ENCODE measurements around the gene ST6GALNAC3. TPM values are rescaled to one million over a fixed set of nuclear protein-coding genes. Genes with fewer than 3 reads are reported as not detected.
"Not testable (repeated sequence)": the region's sequence is repeated elsewhere in the genome, so short reads cannot be mapped to it uniquely, and the experiment has no call there.

The ST6GALNAC3 gene
- total and polyA plus RNA-seq, 4 donors: 0.50 to 20.2 (median 5.9) TPM

DNA sequence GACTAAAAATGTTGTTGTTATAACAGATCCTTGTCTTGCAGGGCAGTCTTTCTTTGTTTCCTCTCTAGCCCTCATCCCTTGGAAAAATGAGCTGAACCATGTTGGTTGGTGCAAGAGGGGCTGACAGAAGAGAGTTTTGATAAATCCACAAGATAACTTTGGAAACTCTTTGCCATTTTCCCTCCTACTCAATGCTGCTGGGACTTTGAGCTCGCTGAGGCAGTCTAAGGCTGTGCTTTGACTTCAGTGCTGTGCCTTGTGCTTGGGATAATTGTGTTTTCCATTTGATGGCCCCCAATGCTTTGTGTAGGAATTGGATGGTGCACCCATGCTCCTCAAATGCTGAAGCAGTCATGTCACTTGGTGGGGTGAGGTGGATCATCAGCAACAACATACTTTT, 31.7 kb downstream of the ST6GALNAC3 start:
- Histone ChIP-seq H3K9me3 (ENCODE audit: control insufficient read depth, low read length) (no peaks in the 10 kb centered on the region), H3K27ac (ENCODE audit: low read depth in 1 of 2, low read length in 2 of 2) (no peak overlapping the region), H3K4me3 (ENCODE audit: low read length in 2 of 2) (no peak overlapping the region), H3K36me3 (ENCODE audit: control insufficient read depth in 1 of 2, insufficient read depth in 2 of 2, low read length in 1 of 2) (no peaks in the 10 kb centered on the region), H3K27me3 (ENCODE audit: control insufficient read depth in 1 of 2, insufficient read depth in 2 of 2, low read length in 1 of 2) (no peaks in the 10 kb centered on the region), H3K4me1 (ENCODE audit: control insufficient read depth in 1 of 2, insufficient read depth in 2 of 2, low read length in 2 of 2) (no peaks in the 10 kb centered on the region)
- WGBS, 2 donors: 92 to 100% methylated on average over 1 of the region's 1 CpG
- ATAC-seq (ENCODE audit: low FRiP score) (no peak), DNase-seq (no peak)
- intact Hi-C loops (cut with DNase I): no loop called here

DNA sequence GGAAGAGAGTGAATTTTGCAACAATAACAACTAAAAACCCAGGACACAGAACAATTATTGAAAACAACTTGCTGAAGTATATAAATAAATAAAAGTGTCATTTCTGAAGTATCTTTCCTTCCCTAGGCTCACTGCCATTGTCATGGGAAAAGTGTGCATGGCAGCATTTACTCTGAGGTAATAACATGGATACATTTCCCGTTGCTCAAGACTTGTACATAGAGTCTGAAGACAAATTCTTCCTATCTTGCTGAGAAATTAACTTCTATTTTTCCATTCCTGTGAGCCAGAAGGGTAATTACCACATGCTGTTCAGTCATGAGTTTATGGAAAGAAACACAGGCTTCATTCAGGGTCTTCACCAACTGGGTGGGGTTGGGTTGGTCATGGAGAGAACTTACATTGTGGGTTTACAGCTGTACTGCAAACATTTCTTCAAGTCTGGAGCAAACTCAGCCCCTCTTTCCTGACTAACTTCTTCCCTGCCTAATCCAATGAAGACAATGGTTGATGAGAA, 32.2 kb downstream of the ST6GALNAC3 start:
- Histone ChIP-seq H3K27ac (ENCODE audit: low read depth in 1 of 2, low read length in 2 of 2) (no peak overlapping the region), H3K4me3 (ENCODE audit: low read length in 2 of 2) (no peak overlapping the region), H3K4me1 (ENCODE audit: control insufficient read depth in 1 of 2, insufficient read depth in 2 of 2, low read length in 2 of 2) (no peaks in the 10 kb centered on the region), H3K27me3 (ENCODE audit: control insufficient read depth in 1 of 2, insufficient read depth in 2 of 2, low read length in 1 of 2) (no peaks in the 10 kb centered on the region), H3K9me3 (ENCODE audit: control insufficient read depth, low read length) (no peaks in the 10 kb centered on the region), H3K36me3 (ENCODE audit: control insufficient read depth in 1 of 2, insufficient read depth in 2 of 2, low read length in 1 of 2) (no peaks in the 10 kb centered on the region)
- DNase-seq (no peak), ATAC-seq (ENCODE audit: low FRiP score) (no peak)
- intact Hi-C loops (cut with DNase I): no loop called here
- WGBS, 2 donors: 82 to 88% methylated on average over 1 of the region's 1 CpG

DNA sequence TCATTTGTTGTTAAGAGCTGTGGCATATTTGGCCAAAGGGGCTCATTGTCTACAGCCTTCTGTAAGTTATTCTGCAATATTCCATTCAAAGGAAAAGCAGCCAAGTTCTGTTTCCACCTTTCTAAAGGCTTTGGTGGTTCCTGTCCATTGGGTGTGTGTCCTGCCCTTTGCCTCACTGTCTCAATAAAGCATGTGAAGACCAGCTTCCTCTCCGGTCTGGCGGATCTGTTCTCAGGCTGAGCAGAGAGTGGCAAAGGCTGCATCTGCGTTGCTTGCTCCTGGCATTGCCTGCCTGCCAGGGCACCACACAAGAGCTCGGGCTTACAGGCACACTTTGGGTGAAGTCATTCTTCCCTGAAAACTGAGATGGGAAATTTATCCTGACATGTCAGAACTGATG, 34.9 kb downstream of the ST6GALNAC3 start:
- 95 to 99% methylated on average over 4 of the region's 4 CpGs for WGBS, 2 donors
- no peaks in the 10 kb centered on the region for H3K9me3 ChIP-seq (ENCODE audit: control insufficient read depth, low read length)
- H3K4me3 ChIP-seq (ENCODE audit: low read length in 2 of 2): no peak overlapping the region
- ATAC-seq (ENCODE audit: low FRiP score) (no peak), DNase-seq (no peak)
- H3K27ac ChIP-seq (ENCODE audit: low read depth in 1 of 2, low read length in 2 of 2): no peak overlapping the region
- no peaks in the 10 kb centered on the region for H3K27me3 ChIP-seq (ENCODE audit: control insufficient read depth in 1 of 2, insufficient read depth in 2 of 2, low read length in 1 of 2)
- H3K4me1 ChIP-seq (ENCODE audit: control insufficient read depth in 1 of 2, insufficient read depth in 2 of 2, low read length in 2 of 2): no peaks in the 10 kb centered on the region
- intact Hi-C loops (cut with DNase I): no loop called here
- no peaks in the 10 kb centered on the region for H3K36me3 ChIP-seq (ENCODE audit: control insufficient read depth in 1 of 2, insufficient read depth in 2 of 2, low read length in 1 of 2)

GRCh38 chr1:76109901-76110560, 35.5 kb downstream of the ST6GALNAC3 start:
- H3K36me3 ChIP-seq (ENCODE audit: control insufficient read depth in 1 of 2, insufficient read depth in 2 of 2, low read length in 1 of 2): no peaks in the 10 kb centered on the region
- no peaks in the 10 kb centered on the region for H3K9me3 ChIP-seq (ENCODE audit: control insufficient read depth, low read length)
- H3K27me3 ChIP-seq (ENCODE audit: control insufficient read depth in 1 of 2, insufficient read depth in 2 of 2, low read length in 1 of 2): no peaks in the 10 kb centered on the region
- H3K27ac ChIP-seq (ENCODE audit: low read depth in 1 of 2, low read length in 2 of 2): no peak overlapping the region
- intact Hi-C loops (cut with DNase I): no loop called here
- 50 to 71% methylated on average over 2 of the region's 2 CpGs for WGBS, 2 donors
- no peaks in the 10 kb centered on the region for H3K4me1 ChIP-seq (ENCODE audit: control insufficient read depth in 1 of 2, insufficient read depth in 2 of 2, low read length in 2 of 2)
- DNase-seq (no peak), ATAC-seq (ENCODE audit: low FRiP score) (no peak)
- no peak overlapping the region for H3K4me3 ChIP-seq (ENCODE audit: low read length in 2 of 2)

DNA sequence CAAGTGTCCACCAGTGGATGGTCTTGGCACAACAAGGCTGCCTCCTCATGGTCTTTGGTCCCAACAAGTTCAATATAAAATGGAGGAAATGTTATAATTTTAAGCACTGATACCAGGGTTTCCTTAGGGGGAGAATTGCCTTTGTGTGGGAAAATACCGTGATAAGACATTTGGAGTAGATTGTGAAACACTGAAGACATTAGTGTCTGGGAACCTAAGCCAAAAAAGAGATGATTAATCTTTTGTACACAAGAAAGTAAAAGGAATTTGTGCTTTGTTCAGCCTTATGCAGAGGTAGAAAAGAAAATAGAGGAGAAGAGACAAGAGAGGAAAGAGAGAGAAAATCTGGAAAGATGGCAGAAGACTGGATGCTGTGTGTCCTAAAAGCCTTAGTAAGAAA, 36.1 kb downstream of the ST6GALNAC3 start:
- ATAC-seq (ENCODE audit: low FRiP score) (no peak), DNase-seq (no peak)
- H3K4me3 ChIP-seq (ENCODE audit: low read length in 2 of 2): no peak overlapping the region
- H3K9me3 ChIP-seq (ENCODE audit: control insufficient read depth, low read length): no peaks in the 10 kb centered on the region
- H3K27ac ChIP-seq (ENCODE audit: low read depth in 1 of 2, low read length in 2 of 2): no peak overlapping the region
- intact Hi-C loops (cut with DNase I): no loop called here
- WGBS, 2 donors: 83 to 91% methylated on average over 1 of the region's 1 CpG
- H3K4me1 ChIP-seq (ENCODE audit: control insufficient read depth in 1 of 2, insufficient read depth in 2 of 2, low read length in 2 of 2): no peaks in the 10 kb centered on the region
- no peaks in the 10 kb centered on the region for H3K27me3 ChIP-seq (ENCODE audit: control insufficient read depth in 1 of 2, insufficient read depth in 2 of 2, low read length in 1 of 2)
- no peaks in the 10 kb centered on the region for H3K36me3 ChIP-seq (ENCODE audit: control insufficient read depth in 1 of 2, insufficient read depth in 2 of 2, low read length in 1 of 2)

DNA sequence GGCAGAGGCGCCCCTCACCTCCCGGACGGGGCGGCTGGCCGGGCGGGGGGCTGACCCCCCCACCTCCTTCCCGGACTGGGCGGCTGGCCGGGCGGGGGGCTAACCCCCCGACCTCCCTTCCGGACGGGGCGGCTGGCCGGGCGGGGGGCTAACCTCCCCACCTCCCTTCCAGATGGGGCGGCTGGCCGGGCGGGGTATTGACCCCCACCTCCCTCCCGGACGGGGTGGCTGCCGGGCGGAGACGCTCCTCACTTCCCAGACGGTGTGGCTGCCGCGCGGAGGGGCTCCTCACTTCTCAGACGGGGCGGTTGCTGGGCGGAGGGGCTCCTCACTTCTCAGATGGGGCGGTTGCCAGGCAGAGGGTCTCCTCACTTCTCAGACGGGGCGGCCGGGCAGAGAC, 37.8 kb downstream of the ST6GALNAC3 start:
- H3K27ac ChIP-seq (ENCODE audit: low read depth in 1 of 2, low read length in 2 of 2); ATAC-seq (ENCODE audit: low FRiP score); intact Hi-C loops (cut with DNase I); H3K4me1 ChIP-seq (ENCODE audit: control insufficient read depth in 1 of 2, insufficient read depth in 2 of 2, low read length in 2 of 2); H3K4me3 ChIP-seq (ENCODE audit: low read length in 2 of 2); DNase-seq; H3K36me3 ChIP-seq (ENCODE audit: control insufficient read depth in 1 of 2, insufficient read depth in 2 of 2, low read length in 1 of 2); H3K27me3 ChIP-seq (ENCODE audit: control insufficient read depth in 1 of 2, insufficient read depth in 2 of 2, low read length in 1 of 2); H3K9me3 ChIP-seq (ENCODE audit: control insufficient read depth, low read length): not testable (repeated sequence)
- 97 to 99% methylated on average over 15 to 33 of the region's 35 CpGs for WGBS, 2 donors

GRCh38 chr1:76113446-76113845, 38.9 kb downstream of the ST6GALNAC3 start:
- Histone ChIP-seq H3K27ac (ENCODE audit: low read depth in 1 of 2, low read length in 2 of 2) (no peak overlapping the region), H3K4me3 (ENCODE audit: low read length in 2 of 2) (no peak overlapping the region), H3K36me3 (ENCODE audit: control insufficient read depth in 1 of 2, insufficient read depth in 2 of 2, low read length in 1 of 2) (no peaks in the 10 kb centered on the region), H3K27me3 (ENCODE audit: control insufficient read depth in 1 of 2, insufficient read depth in 2 of 2, low read length in 1 of 2) (no peaks in the 10 kb centered on the region), H3K4me1 (ENCODE audit: control insufficient read depth in 1 of 2, insufficient read depth in 2 of 2, low read length in 2 of 2) (no peaks in the 10 kb centered on the region), H3K9me3 (ENCODE audit: control insufficient read depth, low read length) (no peaks in the 10 kb centered on the region)
- intact Hi-C loops (cut with DNase I): no loop called here
- DNase-seq (no peak), ATAC-seq (ENCODE audit: low FRiP score) (no peak)

DNA sequence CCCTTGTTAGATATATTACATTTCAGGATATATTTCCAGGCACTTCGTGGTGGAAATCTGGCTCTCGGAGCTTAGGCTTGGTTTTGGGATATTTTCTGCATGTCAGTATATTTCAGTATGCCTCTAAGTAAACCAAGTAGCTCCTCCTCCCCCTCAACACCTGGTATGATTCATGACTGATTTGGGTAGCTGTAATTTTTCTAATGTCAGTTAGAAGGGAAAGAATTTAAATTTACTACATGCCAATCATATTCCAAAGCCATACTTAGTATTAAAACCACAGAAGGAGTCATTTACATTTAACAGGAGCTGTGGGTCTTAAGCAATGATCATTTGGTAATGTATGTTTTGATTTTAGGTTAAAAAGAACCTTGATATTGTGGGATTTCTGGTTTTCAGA, 40.6 kb downstream of the ST6GALNAC3 start:
- ATAC-seq (ENCODE audit: low FRiP score) (no peak), DNase-seq (no peak)
- Histone ChIP-seq H3K9me3 (ENCODE audit: control insufficient read depth, low read length) (no peaks in the 10 kb centered on the region), H3K27me3 (ENCODE audit: control insufficient read depth in 1 of 2, insufficient read depth in 2 of 2, low read length in 1 of 2) (no peaks in the 10 kb centered on the region), H3K36me3 (ENCODE audit: control insufficient read depth in 1 of 2, insufficient read depth in 2 of 2, low read length in 1 of 2) (no peaks in the 10 kb centered on the region), H3K27ac (ENCODE audit: low read depth in 1 of 2, low read length in 2 of 2) (no peak overlapping the region), H3K4me3 (ENCODE audit: low read length in 2 of 2) (no peak overlapping the region), H3K4me1 (ENCODE audit: control insufficient read depth in 1 of 2, insufficient read depth in 2 of 2, low read length in 2 of 2) (no peaks in the 10 kb centered on the region)
- WGBS, 2 donors: 89 to 93% methylated on average over 2 of the region's 2 CpGs
- intact Hi-C loops (cut with DNase I): no loop called here

- no peak overlapping the region for H3K27ac ChIP-seq (ENCODE audit: low read depth in 1 of 2, low read length in 2 of 2)
- ATAC-seq (ENCODE audit: low FRiP score) (no peak), DNase-seq (no peak)
- H3K9me3 ChIP-seq (ENCODE audit: control insufficient read depth, low read length): no peaks in the 10 kb centered on the region
- 61 to 63% methylated on average over 5 of the region's 5 CpGs for WGBS, 2 donors
- no peaks in the 10 kb centered on the region for H3K36me3 ChIP-seq (ENCODE audit: control insufficient read depth in 1 of 2, insufficient read depth in 2 of 2, low read length in 1 of 2)
- H3K4me1 ChIP-seq (ENCODE audit: control insufficient read depth in 1 of 2, insufficient read depth in 2 of 2, low read length in 2 of 2): peaks cover 0 to 2% of the 10 kb centered on the region in 2 donors
- intact Hi-C loops (cut with DNase I): no loop called here
- no peaks in the 10 kb centered on the region for H3K27me3 ChIP-seq (ENCODE audit: control insufficient read depth in 1 of 2, insufficient read depth in 2 of 2, low read length in 1 of 2)
- H3K4me3 ChIP-seq (ENCODE audit: low read length in 2 of 2): no peak overlapping the region
Measured at GRCh38 chr1:76121850-76122249, 47.3 kb downstream of the ST6GALNAC3 start.

Measured in aorta (tissue), 5 donors.